Cardiac muscle cell (in vitro differentiated cells and primary cell): Measurements from ENCODE around the gene BBLN. TPM values are rescaled to one million over a fixed set of nuclear protein-coding genes. Genes with fewer than 3 reads are reported as not detected.

Source experiments
- DNase-seq, 2 donors: peaks; one replicate each; pipeline versions ENCODE4 v3.0.0 to v3.0.0-alpha.2; 2010 to 2017; ENCODE audit warnings: low read depth in 1 of 2, low spot score in 1 of 2
- H3K27ac ChIP-seq: fragments of 200-600 bp; sonication (generic); 2 replicates; pipeline ENCODE4 v1.5.1; 2016
- H3K27me3 ChIP-seq: fragments of 200-600 bp; sonication (generic); 2 replicates; pipeline ENCODE4 v1.6.0; 2016; ENCODE audit warnings: control low read depth
- H3K36me3 ChIP-seq: fragments of 200-600 bp; sonication (generic); 2 replicates; pipeline ENCODE4 v1.5.1; 2016; ENCODE audit warnings: control low read depth
- H3K4me1 ChIP-seq: fragments of 200-600 bp; sonication (generic); 2 replicates; pipeline ENCODE4 v1.8.1; 2017; ENCODE audit warnings: low read depth, mild to moderate bottlenecking, mixed run types
- H3K4me3 ChIP-seq: fragments of 200-600 bp; sonication (generic); 2 replicates; pipeline ENCODE4 v1.5.1; 2016; ENCODE audit warnings: mild to moderate bottlenecking
- H3K9me3 ChIP-seq: fragments of 200-600 bp; sonication (generic); 2 replicates; pipeline ENCODE4 v1.5.1; 2017; ENCODE audit warnings: low read depth, mild to moderate bottlenecking, control low read depth
- polyA plus RNA-seq: library from polyadenylated mRNA; unstranded; fragments of >200 nt; fragmentation: Nextera tagmentation; extraction: Ambion mirVana; gene quantifications from 2 replicates; pipeline ENCODE4 v1.2.1, GENCODE V29; 2016
- total RNA-seq: library from RNA; depleted of rRNA; stranded (reverse); fragments of >200 nt; gene quantifications from 2 replicates; pipeline ENCODE4 v1.2.3, GENCODE V29; 2016
- TF ChIP-seq, protein P1 (sequence below): IDR thresholded peaks from 2 replicates; pipeline ENCODE4 v1.5.1; 2012; ENCODE audit warnings: low read depth, mild to moderate bottlenecking, low read length

Gene BBLN
- total and polyA plus RNA-seq, 2 experiments from 2014 or later: 243 to 729 TPM

GRCh38 chr9:128151309-128152132, 8.5 kb upstream of the BBLN start:
- Histone ChIP-seq H3K36me3 (no peaks in the 10 kb centered on the region), H3K4me3 (no peak overlapping the region), H3K4me1 (no peaks in the 10 kb centered on the region), H3K27me3 (no peaks in the 10 kb centered on the region), H3K27ac (no peak overlapping the region), H3K9me3 (no peaks in the 10 kb centered on the region)
- TF ChIP-seq, protein P1, sequence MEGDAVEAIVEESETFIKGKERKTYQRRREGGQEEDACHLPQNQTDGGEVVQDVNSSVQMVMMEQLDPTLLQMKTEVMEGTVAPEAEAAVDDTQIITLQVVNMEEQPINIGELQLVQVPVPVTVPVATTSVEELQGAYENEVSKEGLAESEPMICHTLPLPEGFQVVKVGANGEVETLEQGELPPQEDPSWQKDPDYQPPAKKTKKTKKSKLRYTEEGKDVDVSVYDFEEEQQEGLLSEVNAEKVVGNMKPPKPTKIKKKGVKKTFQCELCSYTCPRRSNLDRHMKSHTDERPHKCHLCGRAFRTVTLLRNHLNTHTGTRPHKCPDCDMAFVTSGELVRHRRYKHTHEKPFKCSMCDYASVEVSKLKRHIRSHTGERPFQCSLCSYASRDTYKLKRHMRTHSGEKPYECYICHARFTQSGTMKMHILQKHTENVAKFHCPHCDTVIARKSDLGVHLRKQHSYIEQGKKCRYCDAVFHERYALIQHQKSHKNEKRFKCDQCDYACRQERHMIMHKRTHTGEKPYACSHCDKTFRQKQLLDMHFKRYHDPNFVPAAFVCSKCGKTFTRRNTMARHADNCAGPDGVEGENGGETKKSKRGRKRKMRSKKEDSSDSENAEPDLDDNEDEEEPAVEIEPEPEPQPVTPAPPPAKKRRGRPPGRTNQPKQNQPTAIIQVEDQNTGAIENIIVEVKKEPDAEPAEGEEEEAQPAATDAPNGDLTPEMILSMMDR: no peak
- DNase-seq: no peak

DNA sequence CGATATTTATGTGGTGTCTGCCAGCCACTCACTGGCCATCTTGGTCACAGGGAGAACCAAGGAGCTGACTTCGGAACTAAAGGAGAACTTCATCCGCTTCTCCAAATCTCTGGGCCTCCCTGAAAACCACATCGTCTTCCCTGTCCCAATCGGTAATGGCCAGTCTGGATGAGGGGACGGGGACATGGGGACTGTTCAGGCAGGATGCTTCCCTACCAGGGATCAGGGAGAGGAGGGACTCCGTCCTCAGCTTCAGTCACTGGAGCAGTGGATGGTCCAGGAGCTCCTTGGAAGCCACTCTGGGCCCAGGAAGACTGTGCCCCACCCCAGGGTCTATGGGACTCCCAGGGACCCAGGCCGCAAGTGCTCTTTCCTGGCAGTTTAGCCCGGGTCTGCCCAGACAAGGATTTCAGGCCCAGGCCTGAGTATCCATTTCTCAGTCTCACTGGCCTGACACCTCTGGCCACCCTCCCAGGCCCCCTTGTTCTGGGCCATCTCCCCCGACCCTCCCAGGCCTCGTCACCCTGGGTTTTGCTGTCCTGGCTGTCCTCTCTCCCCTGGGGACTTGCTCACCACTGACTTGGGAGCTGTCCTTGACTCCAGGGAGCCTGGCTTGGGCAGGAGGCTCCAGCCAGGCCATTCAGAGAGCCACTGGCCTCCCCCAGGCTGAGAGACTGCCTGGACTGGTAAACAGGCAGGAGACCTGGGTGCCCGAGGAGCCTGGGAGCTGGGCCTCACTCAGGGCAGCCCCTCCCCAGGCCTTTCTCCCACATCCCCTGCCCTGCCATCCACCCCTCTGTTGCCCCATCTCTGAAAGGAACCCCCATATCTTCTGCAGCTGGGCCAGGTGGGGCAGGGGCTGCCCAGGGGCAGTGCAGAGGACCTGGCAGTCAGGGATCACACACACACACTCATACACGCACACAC, 7.7 kb upstream of the BBLN start:
- no peaks in the 10 kb centered on the region for H3K27me3 ChIP-seq
- no peak overlapping the region for H3K4me3 ChIP-seq
- TF ChIP-seq, protein P1: no peak
- no peak overlapping the region for H3K27ac ChIP-seq
- H3K4me1 ChIP-seq: no peaks in the 10 kb centered on the region
- DNase-seq: no peak
- no peaks in the 10 kb centered on the region for H3K9me3 ChIP-seq
- no peaks in the 10 kb centered on the region for H3K36me3 ChIP-seq

DNA sequence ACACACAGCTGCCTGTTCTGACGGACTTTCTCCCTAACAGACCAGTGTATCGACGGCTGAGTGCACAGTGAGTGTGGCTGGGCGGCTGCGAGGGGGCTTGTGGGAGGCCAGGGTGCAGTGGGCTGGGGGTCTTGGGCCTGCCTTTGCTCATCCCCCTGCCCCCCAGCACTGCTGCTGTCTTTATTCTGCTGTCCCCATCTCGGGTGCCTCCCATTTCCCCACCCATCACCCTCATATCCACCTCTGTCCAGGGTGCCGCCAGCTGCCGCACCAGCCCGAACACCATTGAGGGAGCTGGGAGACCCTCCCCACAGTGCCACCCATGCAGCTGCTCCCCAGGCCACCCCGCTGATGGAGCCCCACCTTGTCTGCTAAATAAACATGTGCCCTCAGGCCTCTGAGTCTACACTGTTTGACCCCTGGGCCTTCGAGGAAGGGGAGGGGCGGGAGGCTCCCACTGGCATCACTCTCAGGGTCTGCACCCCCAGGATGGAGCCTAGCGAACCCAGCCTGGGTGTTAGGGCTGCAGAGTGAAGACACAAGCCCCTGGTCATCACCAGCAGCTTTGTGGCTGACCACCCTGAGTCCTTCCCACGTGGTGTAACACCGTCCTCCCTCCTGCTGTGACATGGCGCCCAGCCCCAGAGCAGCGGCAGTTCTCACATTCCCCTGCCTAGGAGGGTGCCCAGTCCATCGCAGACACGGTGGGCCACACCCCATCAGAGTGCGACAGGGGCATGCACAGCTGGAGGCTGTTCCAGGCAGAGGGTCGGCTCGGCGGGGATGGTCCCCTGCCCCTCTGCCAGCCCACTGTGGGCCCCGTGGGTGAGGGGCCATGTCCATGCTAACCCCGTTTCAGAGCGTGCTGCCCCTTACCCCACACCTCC, 6.8 kb upstream of the BBLN start:
- Histone ChIP-seq H3K36me3 (no peaks in the 10 kb centered on the region), H3K27ac (no peak overlapping the region), H3K4me1 (no peaks in the 10 kb centered on the region), H3K4me3 (no peak overlapping the region), H3K27me3 (no peaks in the 10 kb centered on the region), H3K9me3 (no peaks in the 10 kb centered on the region)
- TF ChIP-seq, protein P1: no peak
- DNase-seq: no peak

DNA sequence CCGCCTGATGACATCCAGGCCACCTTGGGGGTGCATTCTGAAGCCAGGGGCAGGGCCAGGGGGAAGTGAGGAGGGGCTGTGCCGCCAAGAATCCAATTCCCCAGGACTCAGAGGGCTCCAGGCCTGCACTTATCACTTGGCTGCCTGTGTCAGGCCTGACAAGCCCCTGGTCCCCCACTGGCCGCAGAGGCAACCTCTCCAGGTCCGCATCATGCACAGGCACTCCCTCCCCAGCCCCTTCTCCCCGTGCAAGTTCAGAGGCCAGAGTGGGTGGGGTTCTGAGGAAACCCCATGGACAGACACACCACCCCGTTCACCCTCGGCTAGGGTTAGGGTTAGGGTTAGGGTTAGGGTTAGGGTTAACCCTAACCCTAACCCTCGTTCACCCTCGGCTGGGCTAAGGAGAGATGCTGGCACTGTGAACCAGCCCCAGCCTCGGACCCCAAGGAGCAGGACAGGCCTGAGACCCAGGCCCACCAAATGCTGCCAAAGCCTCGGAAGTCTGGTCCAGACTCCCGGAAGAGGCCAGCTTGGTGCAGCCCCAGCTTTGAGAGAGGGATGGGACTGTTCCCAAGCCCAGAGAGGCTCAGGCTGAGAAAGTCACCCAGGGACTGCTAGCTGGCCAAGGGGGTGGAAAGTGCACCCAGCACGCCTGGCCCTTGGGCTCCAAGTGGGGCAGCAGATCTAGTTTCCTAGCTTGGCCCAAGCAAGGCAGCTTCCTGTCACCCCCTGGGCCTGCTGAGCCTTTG, 5.9 kb upstream of the BBLN start:
- no peaks in the 10 kb centered on the region for H3K36me3 ChIP-seq
- no peak for DNase-seq
- H3K4me1 ChIP-seq: no peaks in the 10 kb centered on the region
- TF ChIP-seq, protein P1: no peak
- H3K9me3 ChIP-seq: no peaks in the 10 kb centered on the region
- H3K27me3 ChIP-seq: no peaks in the 10 kb centered on the region
- H3K4me3 ChIP-seq: no peak overlapping the region
- H3K27ac ChIP-seq: no peak overlapping the region
